NAMALWA (cell line): Measurements from ENCODE around the gene PLEKHA6.
A peak's percentile ranks its signal among the peaks of the same experiment; 100 is the strongest.

ENCODE experiments used
- DNase-seq: peaks from one replicate; pipeline ENCODE4 v3.0.0-alpha.2; 2015; ENCODE audit warnings: low spot score

The PLEKHA6 gene

GRCh38 chr1:204262506-204263253, 97.0 kb downstream of the PLEKHA6 start:
- no peak for DNase-seq

DNA sequence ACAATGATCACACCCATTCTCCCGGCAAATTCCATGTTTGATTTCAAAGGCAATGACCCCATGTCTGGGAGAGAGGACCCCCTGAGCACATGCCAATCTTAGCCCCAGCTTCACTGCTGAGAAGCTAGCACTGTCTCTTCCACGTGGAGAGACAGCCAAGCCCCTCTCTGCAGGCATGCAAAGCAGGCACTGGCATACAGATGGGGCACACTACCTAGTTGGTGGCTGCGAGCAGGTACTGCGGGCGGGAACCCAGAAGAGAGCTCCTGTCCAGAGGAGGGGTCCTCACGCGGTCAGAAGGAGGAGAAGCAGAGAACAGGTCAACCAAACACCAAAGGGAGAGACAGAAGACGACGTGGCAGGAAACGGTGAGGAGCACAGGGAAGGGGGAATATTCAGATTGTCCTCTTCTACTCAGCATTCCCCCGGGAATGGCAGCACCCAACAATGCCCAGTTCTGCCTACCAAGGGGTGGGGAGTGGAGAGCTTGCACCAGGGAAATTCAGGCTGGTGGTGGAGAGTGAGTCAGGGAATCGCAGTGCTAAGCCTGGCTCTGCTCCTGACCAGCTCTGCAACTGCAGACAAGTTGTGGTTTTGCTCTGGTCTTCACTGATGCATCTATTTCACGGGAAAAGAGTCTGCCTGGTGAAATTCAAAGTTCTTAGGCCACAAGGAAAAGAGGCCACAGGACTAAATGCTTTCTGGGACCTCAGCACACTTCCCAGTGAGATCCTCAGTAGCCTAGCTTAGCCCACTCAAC, 97.8 kb downstream of the PLEKHA6 start:
- no peak for DNase-seq

DNA sequence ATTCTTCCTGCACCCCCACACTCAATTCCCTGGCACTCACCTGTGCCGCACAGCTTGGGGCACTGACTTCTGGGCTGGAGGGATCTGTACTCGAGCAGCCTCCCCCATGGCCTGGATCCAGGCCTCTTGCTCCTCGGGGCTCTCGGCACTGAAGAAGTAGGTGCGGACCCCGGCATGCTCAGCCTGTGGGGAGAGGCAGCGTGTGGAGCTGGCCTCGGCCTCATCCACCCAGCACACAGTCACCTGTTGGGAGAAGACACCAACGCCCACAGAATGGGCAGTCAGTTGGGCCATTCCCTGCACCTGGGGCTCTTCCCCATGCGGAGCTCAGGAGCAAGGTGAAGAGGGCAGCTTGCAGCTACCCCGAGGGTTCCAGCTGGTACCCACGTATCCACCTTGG, 98.5 kb downstream of the PLEKHA6 start:
- no peak for DNase-seq

GRCh38 chr1:204260601-204261197, 99.0 kb downstream of the PLEKHA6 start:
- DNase-seq: no peak

DNA sequence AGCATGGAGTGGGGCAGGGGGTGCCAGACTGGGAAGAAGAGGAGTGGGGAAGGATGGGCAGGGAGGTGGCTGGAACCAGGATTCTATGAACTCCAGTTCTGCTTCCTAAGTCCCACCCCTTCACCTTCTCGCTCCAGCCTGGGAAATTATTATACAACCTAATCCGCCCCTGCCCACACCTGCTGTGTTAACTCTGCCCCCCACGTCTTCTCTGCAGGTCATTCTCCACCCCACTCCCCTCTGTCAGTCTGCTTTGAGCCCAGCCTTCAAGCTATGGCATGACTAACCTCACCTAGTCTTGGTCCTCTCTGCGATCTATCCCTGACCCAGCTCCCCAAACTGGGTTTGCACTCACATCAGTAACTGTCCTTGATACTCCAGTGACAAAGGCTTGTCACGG, 99.9 kb downstream of the PLEKHA6 start:
- no peak for DNase-seq

DNA sequence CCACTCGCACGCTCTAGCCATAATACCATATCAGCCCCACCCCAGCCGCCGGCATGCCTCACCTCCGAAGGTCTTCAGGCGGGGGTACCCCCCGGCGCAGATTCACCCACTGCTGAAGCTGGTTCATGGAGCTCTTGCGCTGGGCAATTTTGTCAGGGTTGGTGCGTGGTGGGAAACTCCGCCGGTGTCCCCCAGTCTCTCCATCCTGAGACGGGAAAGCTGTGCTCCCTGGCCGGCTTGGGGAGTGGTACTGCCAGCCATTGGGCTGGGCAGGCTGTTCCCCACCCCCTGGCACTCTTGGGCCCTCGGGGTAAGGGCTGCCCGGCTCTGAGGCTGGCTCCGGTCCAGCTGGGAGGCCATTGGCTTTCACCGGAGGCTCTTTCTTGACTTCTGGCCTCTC, 100.5 kb downstream of the PLEKHA6 start:
- no peak for DNase-seq

- DNase-seq: peak; percentile 36
These were observed 101.3 kb downstream of the PLEKHA6 start for GRCh38 chr1:204258213-204259115.

DNA sequence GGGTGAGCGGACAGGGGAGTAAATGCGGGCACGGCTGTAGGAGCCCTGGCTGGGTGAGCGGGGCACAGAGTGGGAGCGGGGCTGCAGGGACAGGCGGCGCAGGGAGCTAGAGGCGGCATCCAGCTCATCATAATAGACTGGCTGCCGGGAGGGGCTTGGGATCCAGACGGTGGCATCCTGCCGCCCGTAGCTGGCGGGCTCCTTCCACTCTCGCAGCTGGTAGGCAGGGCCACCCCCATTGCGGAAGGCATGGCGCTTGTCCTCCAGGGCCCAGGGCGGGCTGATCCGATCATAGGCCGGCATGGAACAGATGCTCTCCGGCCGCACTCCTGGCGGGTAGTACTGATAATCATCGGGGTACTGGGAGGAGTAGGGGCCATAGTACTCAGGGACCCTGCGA, 102.3 kb downstream of the PLEKHA6 start:
- no peak for DNase-seq

DNA sequence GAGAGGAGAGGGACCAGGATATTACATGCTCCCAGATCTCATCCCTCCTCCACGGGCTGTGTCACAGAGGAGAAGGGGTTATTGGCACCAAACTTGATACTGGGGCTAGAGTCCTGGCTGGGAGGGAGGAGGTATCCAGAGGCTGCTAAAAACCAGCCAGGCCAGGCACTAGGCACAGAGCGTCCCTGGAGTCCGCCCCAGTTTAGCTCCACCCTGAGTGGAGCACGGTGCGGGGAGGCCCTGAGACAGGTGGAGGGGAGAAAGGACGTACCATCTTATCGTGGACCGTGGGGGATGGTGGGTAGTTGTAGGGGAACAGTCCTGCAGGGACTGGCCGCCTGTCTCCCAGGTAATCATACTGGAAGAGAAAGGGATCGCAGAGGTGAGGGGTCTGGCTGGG, 103.2 kb downstream of the PLEKHA6 start:
- DNase-seq: no peak

GRCh38 chr1:204255966-204256365, 103.8 kb downstream of the PLEKHA6 start:
- no peak for DNase-seq

DNA sequence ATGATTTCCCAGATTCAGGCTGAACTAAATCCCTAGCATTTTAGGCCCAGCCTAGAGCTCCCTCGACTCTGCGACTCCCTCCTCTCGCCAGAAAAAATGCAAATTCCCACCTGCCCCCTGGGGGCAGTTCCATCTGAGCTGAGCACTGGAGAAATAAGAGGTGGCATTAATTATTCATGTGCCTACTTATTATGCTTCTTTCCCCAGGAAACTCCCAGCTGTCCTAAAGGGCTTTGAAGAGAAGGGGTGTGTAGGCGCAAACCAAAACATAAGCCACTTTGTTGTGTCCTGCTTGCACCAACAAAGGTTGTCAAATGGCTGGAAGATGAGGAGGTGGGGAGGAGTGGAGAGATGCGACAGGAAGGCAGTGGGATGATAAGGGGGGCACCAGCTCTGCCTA, 104.5 kb downstream of the PLEKHA6 start:
- DNase-seq: no peak

GRCh38 chr1:204254031-204254661, 105.6 kb downstream of the PLEKHA6 start:
- no peak for DNase-seq

DNA sequence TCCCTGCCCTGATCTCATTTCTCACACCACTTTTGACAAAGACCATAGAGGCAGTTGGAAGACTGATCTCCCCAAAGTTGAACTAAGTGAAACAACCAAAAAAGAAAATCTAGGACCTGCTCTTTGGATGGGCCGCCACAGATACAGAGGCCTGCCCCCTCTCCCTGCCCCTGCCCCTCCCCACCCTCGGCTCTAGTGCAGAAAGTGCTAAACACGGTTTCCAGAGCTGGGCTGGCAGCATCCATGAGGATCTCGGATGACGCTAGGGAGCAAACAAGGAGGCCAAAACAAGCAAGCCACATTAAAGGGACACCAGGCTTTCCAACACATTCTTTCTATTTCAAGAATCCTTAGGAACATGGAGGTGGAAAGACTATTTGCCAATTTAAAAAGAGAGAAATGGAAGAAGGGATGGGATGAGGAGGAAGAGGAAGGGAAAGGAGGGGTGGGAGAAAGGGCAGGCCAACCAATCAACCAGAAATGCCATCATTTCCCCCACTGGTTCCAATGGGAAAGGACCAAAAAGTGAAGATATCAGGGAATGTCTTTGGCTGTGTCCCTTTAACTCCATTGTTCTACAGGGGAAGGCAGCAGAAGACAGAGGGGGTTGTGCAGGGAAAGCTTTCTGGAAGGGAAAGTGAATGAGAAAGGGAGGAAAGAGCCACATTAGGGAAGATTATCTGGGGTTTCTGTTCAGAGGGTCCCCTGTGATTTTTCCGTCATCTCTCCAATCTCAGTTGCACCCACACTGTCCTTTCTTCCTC, 107.6 kb downstream of the PLEKHA6 start:
- DNase-seq: no peak

DNA sequence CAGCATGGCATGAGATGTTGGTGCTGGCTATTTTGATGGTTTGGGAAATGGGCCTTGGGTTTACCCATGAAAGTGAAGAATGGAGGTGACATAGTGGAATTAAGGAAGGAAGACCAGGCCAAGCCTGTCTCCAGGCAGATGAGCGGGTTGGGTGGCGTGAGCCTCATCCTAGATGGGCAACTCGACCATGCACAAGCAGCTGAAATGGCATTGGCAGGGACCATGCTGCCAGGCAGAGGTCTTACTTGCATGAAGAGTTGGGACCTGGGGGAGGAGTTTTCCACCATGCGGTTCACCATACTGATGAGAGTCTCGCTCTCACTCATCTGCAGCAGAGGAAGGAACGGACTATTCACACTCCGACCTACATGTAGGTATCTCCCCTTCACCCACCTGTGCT, 108.4 kb downstream of the PLEKHA6 start:
- DNase-seq: no peak

DNA sequence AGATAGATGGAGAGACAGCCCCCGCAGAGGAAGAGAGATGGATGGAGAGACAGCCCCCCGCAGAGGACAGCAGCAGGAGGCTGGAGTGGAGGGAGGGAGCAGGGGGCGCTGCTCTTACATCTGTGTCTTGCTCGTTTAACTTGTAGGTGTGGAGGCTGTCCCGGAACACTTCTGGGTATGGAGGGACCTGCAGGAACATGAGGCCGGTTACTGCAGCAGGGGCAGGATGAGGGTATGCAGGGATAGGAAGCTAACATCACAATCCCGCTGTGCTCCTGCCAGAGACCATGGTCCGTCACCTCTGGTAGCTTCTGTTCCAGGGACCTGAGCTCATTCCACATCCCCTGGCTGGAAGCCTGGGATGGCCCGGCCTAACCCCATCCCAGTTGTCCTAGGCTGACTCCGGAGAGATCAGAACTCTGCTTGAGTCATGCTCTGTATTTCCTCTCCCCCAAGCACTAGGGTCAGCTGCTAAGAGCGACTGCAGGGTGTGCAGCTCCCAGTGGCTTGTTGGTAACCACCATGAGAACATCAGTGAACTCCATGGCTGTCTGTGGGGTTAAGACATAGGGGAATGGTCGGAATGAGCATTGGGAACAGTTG, 109.2 kb downstream of the PLEKHA6 start:
- DNase-seq: no peak

- DNase-seq: no peak
These were observed 109.8 kb downstream of the PLEKHA6 start for GRCh38 chr1:204249736-204250427.

- DNase-seq: no peak
These were observed 110.8 kb downstream of the PLEKHA6 start for GRCh38 chr1:204248954-204249353.

GRCh38 chr1:204246876-204247275, 112.9 kb downstream of the PLEKHA6 start:
- DNase-seq: no peak

DNA sequence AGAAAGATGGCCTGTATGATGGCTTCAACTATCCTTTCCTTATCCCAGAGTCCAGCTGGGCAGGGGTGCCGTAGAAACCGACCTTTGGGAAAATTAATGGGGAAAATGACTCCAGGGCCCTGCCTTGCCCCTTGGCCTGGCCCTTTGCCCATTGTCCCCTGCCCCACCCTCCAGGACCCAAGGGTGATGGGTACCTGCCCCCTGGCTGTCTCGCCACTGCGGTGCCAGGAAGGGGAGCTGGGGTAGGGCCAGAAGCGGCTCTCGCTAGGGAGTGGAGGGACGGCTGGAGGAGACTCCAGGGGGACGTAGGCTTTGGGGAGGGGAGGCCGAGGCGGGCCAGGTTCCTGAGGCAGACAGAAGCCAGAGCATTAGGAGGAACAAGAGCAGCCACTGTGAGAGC, 116.8 kb downstream of the PLEKHA6 start:
- DNase-seq: no peak

DNA sequence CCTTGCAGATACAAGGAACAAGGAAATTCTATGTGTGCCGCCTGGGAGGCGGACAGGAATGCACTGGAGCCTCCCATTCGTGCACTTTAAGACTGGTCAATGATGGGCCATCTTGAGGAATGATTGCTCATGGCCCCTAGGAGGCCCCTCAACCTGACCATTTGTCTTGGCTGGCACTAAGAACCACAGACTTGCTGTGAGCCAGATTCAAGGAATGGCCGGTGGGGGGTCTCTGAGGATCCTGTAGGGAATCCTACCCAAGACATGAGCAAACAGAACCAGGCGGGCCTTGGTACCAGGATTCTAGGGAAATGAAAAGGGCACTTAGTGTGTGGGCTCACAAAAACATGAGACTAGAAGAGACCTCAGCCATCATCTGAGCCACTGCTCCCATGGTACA, 117.8 kb downstream of the PLEKHA6 start:
- DNase-seq: no peak
